ENCODE results near the gene DOCK8.

The DOCK8 gene

GRCh38 chr9:350384-350783 is 135.7 kb downstream of the DOCK8 start (continued):
- TF ChIP-seq CREB5 (CRISPR knock-in tag; IDR thresholded peaks at IDR 0.05; ENCODE audit: low read depth) (no peak), TOX (CRISPR knock-in tag; IDR thresholded peaks at IDR 0.05; ENCODE audit: borderline replicate concordance) (no peak), ESRRG (CRISPR knock-in tag; IDR thresholded peaks at IDR 0.05) (no peak), ZFP3 (CRISPR knock-in tag; IDR thresholded peaks at IDR 0.05) (no peak)

- no peak for TF ChIP-seq RARB (CRISPR knock-in tag; IDR thresholded peaks at IDR 0.05)
- no peak for TF ChIP-seq ZNF8 (CRISPR knock-in tag; IDR thresholded peaks at IDR 0.05)
- TF ChIP-seq ZNF565 (CRISPR knock-in tag; conservative IDR thresholded peaks at IDR 0.05; ENCODE audit: low read depth) = no peak
- no peak for TF ChIP-seq ZFP30 (CRISPR knock-in tag; IDR thresholded peaks at IDR 0.05)
- TF ChIP-seq PPARA (CRISPR knock-in tag; IDR thresholded peaks at IDR 0.05; ENCODE audit: borderline replicate concordance) = no peak
- no peak for TF ChIP-seq CREB5 (CRISPR knock-in tag; IDR thresholded peaks at IDR 0.05; ENCODE audit: low read depth)
- no peak for TF ChIP-seq POU6F1 (CRISPR knock-in tag; IDR thresholded peaks at IDR 0.05; ENCODE audit: borderline replicate concordance, low read depth)
- no peak for TF ChIP-seq BACH2 (CRISPR knock-in tag; IDR thresholded peaks at IDR 0.05; ENCODE audit: borderline replicate concordance)
- no peak for TF ChIP-seq ZC3H10 (CRISPR knock-in tag; IDR thresholded peaks at IDR 0.05)
- ATAC-seq = no peak
These were observed 137.3 kb downstream of the DOCK8 start for GRCh38 chr9:351916-352315.

GRCh38 chr9:353077-353476 is 138.4 kb downstream of the DOCK8 start:
- no peak for TF ChIP-seq OSR1 (CRISPR knock-in tag; IDR thresholded peaks at IDR 0.05)
- no peak for TF ChIP-seq ZNF8 (CRISPR knock-in tag; IDR thresholded peaks at IDR 0.05)
- TF ChIP-seq ZNF565 (CRISPR knock-in tag; conservative IDR thresholded peaks at IDR 0.05; ENCODE audit: low read depth) = no peak
- TF ChIP-seq TOX (CRISPR knock-in tag; IDR thresholded peaks at IDR 0.05; ENCODE audit: borderline replicate concordance) = no peak
- TF ChIP-seq ZC3H10 (CRISPR knock-in tag; IDR thresholded peaks at IDR 0.05) = no peak
- TF ChIP-seq POU6F1 (CRISPR knock-in tag; IDR thresholded peaks at IDR 0.05; ENCODE audit: borderline replicate concordance, low read depth) = no peak
- no peak for TF ChIP-seq ZFP3 (CRISPR knock-in tag; IDR thresholded peaks at IDR 0.05)
- no peak for TF ChIP-seq CSRNP3 (CRISPR knock-in tag; IDR thresholded peaks at IDR 0.05)
- no peak for TF ChIP-seq ESRRG (CRISPR knock-in tag; IDR thresholded peaks at IDR 0.05)
- TF ChIP-seq BACH2 (CRISPR knock-in tag; IDR thresholded peaks at IDR 0.05; ENCODE audit: borderline replicate concordance) = no peak
- ATAC-seq = no peak

- TF ChIP-seq CREB5 (CRISPR knock-in tag; IDR thresholded peaks at IDR 0.05; ENCODE audit: low read depth) = no peak
- ATAC-seq = no peak
These were observed 139.8 kb downstream of the DOCK8 start for GRCh38 chr9:354453-354852.

- TF ChIP-seq ZFP3 (CRISPR knock-in tag; IDR thresholded peaks at IDR 0.05) (no peak), OSR1 (CRISPR knock-in tag; IDR thresholded peaks at IDR 0.05) (no peak), TSHZ2 (CRISPR knock-in tag; IDR thresholded peaks at IDR 0.05) (no peak), CSDC2 (CRISPR knock-in tag; IDR thresholded peaks at IDR 0.05) (no peak), GLIS3 (CRISPR knock-in tag; IDR thresholded peaks at IDR 0.05) (no peak), SNAI2 (CRISPR knock-in tag; IDR thresholded peaks at IDR 0.05) (no peak), ISL1 (CRISPR knock-in tag; IDR thresholded peaks at IDR 0.05) (no peak), ZFP30 (CRISPR knock-in tag; IDR thresholded peaks at IDR 0.05) (no peak), TOX (CRISPR knock-in tag; IDR thresholded peaks at IDR 0.05; ENCODE audit: borderline replicate concordance) (no peak), ZNF8 (CRISPR knock-in tag; IDR thresholded peaks at IDR 0.05) (no peak), CSRNP3 (CRISPR knock-in tag; IDR thresholded peaks at IDR 0.05) (no peak), ZNF70 (CRISPR knock-in tag; IDR thresholded peaks at IDR 0.05) (no peak)
- ATAC-seq = no peak
These were observed 142.9 kb downstream of the DOCK8 start for GRCh38 chr9:357560-357959.

Data from SK-N-SH treated with all-trans-retinoic acid at 6 μM for 48 hours (cell line).